Activated CD8-positive, alpha-beta memory T cell treated with anti-CD3 and anti-CD28 coated beads, Interleukin-2, amount 10 ng/mL, durations not matched to agents 7 days and 5 days (primary cell): ENCODE data around the gene ASTN2. TPM values are rescaled to one million over a fixed set of nuclear protein-coding genes. Genes with fewer than 3 reads are reported as not detected.
"Not testable (repeated sequence)": the region's sequence is repeated elsewhere in the genome, so short reads cannot be mapped to it uniquely, and the experiment has no call there.

Experiments
- ATAC-seq: fragments of 150-1000 bp; cut with Tn5 transposase; one replicate; pipeline ENCODE4 v1.10.0; 2021; ENCODE audit warnings: moderate library complexity
- CTCF ChIA-PET: fragments of 350-600 bp; sonication (Branson Sonifier 250); formaldehyde crosslinking; loops from one replicate; lab custom pipeline; 2021; ENCODE audit warnings: antibody characterized with exemption; lab: Charles Lee
- DNase-seq: peaks from one replicate; pipeline ENCODE4 v3.0.0-alpha.2; 2020
- H3K27ac Mint-ChIP-seq: one replicate; pipeline ENCODE4 v1.8.0; 2021; ENCODE audit warnings: mild to moderate bottlenecking, mixed read lengths
- H3K27me3 Mint-ChIP-seq: one replicate; pipeline ENCODE4 v1.8.0; 2021; ENCODE audit warnings: mixed read lengths
- H3K36me3 Mint-ChIP-seq: one replicate; pipeline ENCODE4 v1.8.0; 2021; ENCODE audit warnings: mild to moderate bottlenecking, mixed read lengths
- H3K4me1 Mint-ChIP-seq: one replicate; pipeline ENCODE4 v1.8.0; 2021; ENCODE audit warnings: mixed read lengths
- H3K4me3 Mint-ChIP-seq: one replicate; pipeline ENCODE4 v1.8.0; 2021; ENCODE audit warnings: mild to moderate bottlenecking, moderate library complexity, mixed read lengths
- H3K9me3 Mint-ChIP-seq: one replicate; pipeline ENCODE4 v1.8.0; 2022; ENCODE audit warnings: low read depth, mixed read lengths
- total RNA-seq, 2 experiments: library from RNA; stranded (reverse); gene quantifications; one replicate each; pipeline ENCODE4 v1.2.3, GENCODE V29; 2021

Gene ASTN2
- total RNA-seq, 2 experiments from 2014 or later: 4.0 to 5.4 TPM

DNA sequence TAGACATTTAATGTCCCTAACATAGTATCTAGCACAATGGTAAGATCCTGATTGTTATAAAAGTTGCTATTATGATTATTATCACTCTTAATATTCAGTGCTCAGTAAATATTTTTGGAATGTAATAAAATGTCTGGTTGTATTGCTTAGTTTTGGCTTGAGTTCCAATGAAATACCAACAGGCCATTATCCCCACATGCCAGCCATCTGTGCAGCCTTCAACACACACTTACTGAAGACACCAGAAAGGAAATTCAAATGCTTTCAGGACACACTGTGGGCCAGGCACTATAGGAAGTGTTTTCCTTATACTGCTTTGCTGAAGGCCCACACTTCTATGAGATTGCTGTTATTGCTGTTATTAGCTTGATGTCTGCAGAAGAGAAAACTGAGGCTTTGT lies 570.2 kb downstream of the ASTN2 start:
- Mint-ChIP-seq H3K4me1 (no peaks in the 10 kb centered on the region), H3K27ac (no peak overlapping the region), H3K36me3 (no peaks in the 10 kb centered on the region), H3K4me3 (no peak overlapping the region), H3K27me3 (no peaks in the 10 kb centered on the region), H3K9me3 (no peaks in the 10 kb centered on the region)
- no peak for ATAC-seq
- DNase-seq: no peak
- CTCF ChIA-PET: no interaction called here

DNA sequence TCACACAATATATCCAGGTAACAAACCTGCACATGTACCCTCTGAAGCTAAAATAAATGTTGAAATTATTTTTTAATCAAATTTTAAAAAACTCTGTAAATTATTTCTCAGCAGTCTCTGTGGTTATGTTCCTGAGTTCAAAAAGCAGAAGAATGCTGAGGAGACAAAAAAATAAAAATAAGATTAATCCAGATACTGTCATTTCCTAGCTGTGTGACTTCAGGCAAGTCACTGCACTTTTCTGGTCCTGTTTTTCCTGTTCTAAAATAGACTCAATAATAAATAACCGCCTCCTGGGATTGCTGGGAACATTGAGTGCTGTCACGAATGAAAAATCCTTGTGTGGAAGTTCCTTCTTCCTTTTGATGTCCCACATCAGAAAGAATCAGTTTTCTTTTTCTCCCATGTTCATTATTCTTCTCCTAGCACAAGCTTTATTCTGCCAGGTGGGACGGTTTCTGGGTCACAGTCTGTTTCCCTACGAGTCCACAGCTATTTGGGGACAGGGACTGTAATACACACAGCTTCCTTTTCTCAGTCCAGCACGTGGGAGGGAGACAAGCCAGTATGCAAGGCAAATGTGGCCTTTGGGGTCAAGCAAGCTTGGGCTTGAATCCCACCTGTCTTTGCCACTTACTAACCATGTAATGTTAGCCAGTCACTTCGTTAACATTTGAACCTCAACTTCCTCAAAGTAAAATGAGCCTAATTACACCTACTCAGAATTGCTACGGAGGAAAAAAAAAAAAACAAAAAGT lies 570.8 kb downstream of the ASTN2 start:
- CTCF ChIA-PET: interaction anchor here (0.7 kb wide), 1 partner anchor 1038 kb away, joined by 3 read pairs; no protein-coding TSS in a partner anchor
- Mint-ChIP-seq H3K4me1 (no peaks in the 10 kb centered on the region), H3K9me3 (no peaks in the 10 kb centered on the region), H3K27ac (no peak overlapping the region), H3K27me3 (no peaks in the 10 kb centered on the region), H3K36me3 (no peaks in the 10 kb centered on the region), H3K4me3 (no peak overlapping the region)
- DNase-seq: no peak
- no peak for ATAC-seq

DNA sequence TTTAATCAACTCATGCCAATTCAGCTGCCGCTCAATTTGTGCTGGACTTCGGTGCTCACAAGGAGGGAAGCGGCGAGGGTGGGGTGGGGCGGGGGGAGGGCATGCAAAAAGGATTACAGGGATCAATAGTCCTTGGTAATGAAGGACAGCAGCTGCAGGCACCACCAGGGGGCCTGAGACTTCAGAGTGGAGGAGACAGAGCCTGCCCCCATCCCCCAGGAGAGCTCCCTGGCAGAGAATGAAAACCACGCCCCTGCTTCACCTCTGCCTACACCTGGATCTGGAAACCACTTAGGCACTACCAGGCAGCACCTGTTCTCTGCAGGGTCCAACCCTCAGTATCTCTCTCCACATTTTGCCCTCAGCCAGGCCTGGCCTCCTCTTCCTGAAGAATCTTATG lies 572.2 kb downstream of the ASTN2 start:
- Mint-ChIP-seq H3K27me3 (no peaks in the 10 kb centered on the region), H3K36me3 (no peaks in the 10 kb centered on the region), H3K9me3 (no peaks in the 10 kb centered on the region), H3K27ac (no peak overlapping the region), H3K4me3 (no peak overlapping the region), H3K4me1 (no peaks in the 10 kb centered on the region)
- CTCF ChIA-PET: no interaction called here
- ATAC-seq (no peak), DNase-seq (no peak)

DNA sequence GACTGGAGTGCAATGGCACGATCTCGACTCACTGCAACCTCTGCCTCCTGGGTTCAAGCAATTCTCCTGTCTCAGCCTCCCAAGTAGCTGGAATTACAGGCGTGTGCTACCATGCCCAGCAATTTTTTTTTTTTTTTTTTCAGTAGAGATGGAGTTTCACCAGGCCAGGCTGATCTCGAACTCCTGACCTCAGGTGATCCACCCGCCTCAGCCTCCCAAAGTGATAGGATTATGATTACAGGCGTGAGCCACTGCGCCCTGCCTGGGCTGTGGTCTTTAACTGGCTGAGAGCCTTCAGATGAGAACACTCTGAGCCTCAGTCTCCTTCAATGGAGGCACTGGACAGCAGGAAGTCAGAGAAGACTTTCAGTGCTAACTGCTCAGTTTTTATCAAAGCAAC lies 576.4 kb downstream of the ASTN2 start:
- ATAC-seq, DNase-seq, H3K4me1 Mint-ChIP-seq, H3K27ac Mint-ChIP-seq, H3K27me3 Mint-ChIP-seq, H3K4me3 Mint-ChIP-seq, H3K9me3 Mint-ChIP-seq, H3K36me3 Mint-ChIP-seq, CTCF ChIA-PET: not testable (repeated sequence)

DNA sequence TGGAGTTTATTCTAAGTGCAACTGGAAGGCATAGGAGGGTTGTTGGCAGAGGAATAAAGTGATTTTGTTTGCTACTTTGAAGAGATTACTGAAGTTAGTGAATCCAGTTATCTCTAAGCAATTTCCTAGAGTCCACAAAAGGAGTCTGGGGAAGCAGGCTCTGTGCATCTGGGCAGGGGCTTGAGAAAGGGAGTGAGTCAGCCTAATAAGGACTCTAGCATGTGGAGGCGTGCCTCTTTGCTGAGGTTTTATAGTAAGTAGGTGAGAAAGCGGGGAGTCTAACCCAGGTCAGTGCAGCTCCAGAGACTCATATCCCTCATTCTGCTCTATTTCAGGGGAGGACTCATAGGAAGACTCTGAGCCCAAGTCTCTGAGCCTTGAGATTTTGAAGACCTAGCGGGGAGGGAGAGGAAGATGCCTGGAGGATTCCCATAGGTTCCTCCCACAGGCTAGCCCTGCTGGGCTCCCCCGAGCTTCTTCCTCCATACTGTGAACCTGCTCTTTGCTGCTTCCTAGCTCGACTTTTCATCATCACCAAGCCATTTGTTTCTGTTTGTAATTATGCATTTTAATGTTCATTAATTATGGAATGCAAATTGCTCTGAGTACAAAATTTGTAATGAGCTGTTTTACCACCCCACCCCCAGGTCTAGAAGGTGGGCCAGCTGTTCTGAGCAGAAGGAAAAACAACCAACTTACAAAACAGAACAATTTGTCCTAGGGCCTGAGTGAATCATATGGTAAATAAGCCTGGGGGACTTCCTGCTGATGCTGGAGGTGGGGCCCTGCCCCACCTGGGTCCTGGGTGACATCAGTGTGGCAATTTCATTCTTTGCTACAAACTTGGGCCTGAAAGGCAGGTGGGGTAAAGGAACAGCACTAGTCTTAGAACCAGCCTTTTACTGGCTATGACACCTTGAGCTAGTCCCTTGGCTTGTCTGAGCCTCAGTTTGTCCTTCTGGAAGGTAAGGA lies 577.6 kb downstream of the ASTN2 start:
- CTCF ChIA-PET: no interaction called here
- H3K4me3 Mint-ChIP-seq: no peak overlapping the region
- ATAC-seq (no peak), DNase-seq (no peak)
- no peak overlapping the region for H3K27ac Mint-ChIP-seq
- H3K27me3 Mint-ChIP-seq: no peaks in the 10 kb centered on the region
- H3K9me3 Mint-ChIP-seq: no peaks in the 10 kb centered on the region
- H3K36me3 Mint-ChIP-seq: no peaks in the 10 kb centered on the region
- no peaks in the 10 kb centered on the region for H3K4me1 Mint-ChIP-seq

DNA sequence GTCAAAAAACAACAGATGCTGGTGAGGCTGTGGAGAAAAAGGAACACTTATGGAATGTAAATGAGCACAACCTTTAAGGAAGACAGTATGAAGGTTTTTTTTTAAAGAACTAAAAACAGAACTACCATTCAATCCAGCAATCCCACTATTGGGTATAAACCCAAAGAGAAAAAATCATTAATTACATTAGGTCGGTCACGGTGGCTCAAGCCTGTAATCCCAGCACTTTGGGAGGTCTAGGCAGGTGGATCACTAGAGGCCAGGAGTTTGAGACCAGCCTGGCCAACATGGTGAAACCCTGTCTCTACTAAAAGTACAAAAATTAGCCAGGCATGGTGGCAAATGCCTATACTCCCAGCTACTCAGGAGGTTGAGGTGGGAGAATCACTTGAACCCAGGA lies 584.5 kb downstream of the ASTN2 start:
- H3K4me3 Mint-ChIP-seq, CTCF ChIA-PET, H3K27me3 Mint-ChIP-seq, DNase-seq, H3K27ac Mint-ChIP-seq, H3K36me3 Mint-ChIP-seq, H3K9me3 Mint-ChIP-seq, H3K4me1 Mint-ChIP-seq, ATAC-seq: not testable (repeated sequence)

DNA sequence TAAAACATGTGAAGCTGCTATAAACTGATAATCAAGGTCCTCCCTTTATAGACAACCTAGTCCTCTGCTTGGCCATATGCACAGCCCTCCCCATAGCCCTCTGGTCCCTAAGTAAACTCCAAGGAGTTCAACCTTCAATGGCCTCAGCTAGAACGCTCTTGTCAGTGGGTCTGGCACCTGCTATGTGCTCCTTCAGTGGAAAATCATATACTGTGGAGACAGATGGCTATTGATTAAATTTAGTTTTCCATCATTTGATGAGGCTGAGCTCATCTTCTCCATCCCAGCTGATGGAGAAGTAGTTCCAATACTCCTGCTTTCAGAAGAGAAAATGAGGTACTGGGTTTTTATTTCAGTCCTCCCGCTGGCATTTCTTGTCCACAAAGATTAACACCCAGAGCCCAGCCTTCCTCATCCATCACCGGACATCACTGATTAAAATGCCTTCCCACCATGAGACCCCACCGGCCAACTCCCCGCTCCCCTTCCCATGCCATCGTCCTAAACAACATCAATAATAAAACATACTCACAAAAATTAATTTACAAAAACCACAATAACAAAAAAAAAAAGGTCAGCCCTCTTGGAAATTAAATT lies 593.1 kb downstream of the ASTN2 start:
- ATAC-seq (no peak), DNase-seq (no peak)
- Mint-ChIP-seq H3K36me3 (no peaks in the 10 kb centered on the region), H3K4me1 (no peaks in the 10 kb centered on the region), H3K9me3 (no peaks in the 10 kb centered on the region), H3K4me3 (no peak overlapping the region), H3K27me3 (no peaks in the 10 kb centered on the region), H3K27ac (no peak overlapping the region)
- CTCF ChIA-PET: no interaction called here

DNA sequence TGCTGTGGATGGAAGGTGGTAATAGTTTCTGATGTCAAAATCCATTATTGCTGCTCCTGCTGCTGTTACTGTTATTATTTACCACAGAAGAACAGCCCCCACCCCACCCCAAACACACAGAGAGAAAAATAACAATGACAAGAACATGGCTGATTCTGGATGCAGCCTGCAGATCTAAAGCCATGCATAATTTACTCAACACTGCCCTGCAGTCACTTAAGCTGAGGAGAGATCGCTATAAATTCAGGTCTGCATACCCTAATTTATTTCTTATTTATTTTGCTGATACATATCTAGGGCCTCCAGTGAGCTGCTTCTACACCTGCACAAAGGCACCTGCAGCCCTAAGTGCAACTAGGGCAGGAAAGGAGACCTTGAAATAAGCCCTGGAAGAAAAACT lies 595.7 kb downstream of the ASTN2 start:
- no peak for DNase-seq
- CTCF ChIA-PET: no interaction called here
- H3K27me3 Mint-ChIP-seq: no peaks in the 10 kb centered on the region
- no peaks in the 10 kb centered on the region for H3K4me1 Mint-ChIP-seq
- H3K36me3 Mint-ChIP-seq: no peaks in the 10 kb centered on the region
- ATAC-seq: no peak
- H3K4me3 Mint-ChIP-seq: no peak overlapping the region
- no peak overlapping the region for H3K27ac Mint-ChIP-seq
- no peaks in the 10 kb centered on the region for H3K9me3 Mint-ChIP-seq

DNA sequence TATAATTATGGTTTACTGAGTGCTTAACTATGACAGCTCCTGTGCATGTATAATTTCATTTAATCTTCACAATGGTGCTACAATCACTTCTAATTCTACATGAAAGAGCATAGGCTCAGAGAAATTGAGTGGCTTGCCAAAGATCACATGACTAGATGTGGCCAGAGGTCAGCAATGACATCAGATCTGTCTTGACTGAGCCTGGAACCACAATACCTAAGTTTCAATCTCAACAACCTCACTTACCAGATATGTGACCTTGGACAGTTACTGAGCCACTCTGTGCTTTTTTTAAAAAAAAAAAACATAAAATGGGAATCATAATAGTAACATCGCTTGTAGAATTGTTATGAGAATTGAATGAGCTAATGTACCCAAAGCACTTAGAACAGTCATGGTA lies 597.1 kb downstream of the ASTN2 start:
- H3K4me1 Mint-ChIP-seq: no peaks in the 10 kb centered on the region
- H3K4me3 Mint-ChIP-seq: no peak overlapping the region
- no peaks in the 10 kb centered on the region for H3K27me3 Mint-ChIP-seq
- H3K27ac Mint-ChIP-seq: no peak overlapping the region
- DNase-seq (no peak), ATAC-seq (no peak)
- H3K9me3 Mint-ChIP-seq: no peaks in the 10 kb centered on the region
- CTCF ChIA-PET: interaction anchor here (0.6 kb wide), 1 partner anchor 81 kb away, joined by 3 read pairs; no protein-coding TSS in a partner anchor
- H3K36me3 Mint-ChIP-seq: no peaks in the 10 kb centered on the region

DNA sequence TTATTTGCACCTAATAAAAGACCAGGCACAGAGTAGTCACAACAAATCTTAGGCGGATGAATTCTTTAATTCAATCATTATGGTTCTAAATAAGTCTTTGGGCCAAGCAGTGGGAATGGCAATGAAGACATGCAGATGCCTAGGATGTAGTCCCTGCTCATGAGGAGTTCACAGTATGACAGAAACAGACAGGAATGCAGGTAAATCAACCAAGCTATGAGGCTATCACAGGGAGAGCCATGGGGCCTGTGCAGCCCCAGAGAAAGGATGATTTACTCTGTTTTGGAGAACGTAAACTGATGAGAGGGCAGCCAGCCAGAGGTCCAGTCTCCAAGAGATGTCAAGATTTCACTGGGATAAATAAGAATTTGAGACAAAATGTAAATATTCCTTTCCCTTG lies 598.4 kb downstream of the ASTN2 start:
- no peak for ATAC-seq
- no peaks in the 10 kb centered on the region for H3K9me3 Mint-ChIP-seq
- H3K27ac Mint-ChIP-seq: no peak overlapping the region
- DNase-seq: no peak
- no peaks in the 10 kb centered on the region for H3K4me1 Mint-ChIP-seq
- H3K36me3 Mint-ChIP-seq: no peaks in the 10 kb centered on the region
- H3K27me3 Mint-ChIP-seq: no peaks in the 10 kb centered on the region
- CTCF ChIA-PET: no interaction called here
- no peak overlapping the region for H3K4me3 Mint-ChIP-seq

DNA sequence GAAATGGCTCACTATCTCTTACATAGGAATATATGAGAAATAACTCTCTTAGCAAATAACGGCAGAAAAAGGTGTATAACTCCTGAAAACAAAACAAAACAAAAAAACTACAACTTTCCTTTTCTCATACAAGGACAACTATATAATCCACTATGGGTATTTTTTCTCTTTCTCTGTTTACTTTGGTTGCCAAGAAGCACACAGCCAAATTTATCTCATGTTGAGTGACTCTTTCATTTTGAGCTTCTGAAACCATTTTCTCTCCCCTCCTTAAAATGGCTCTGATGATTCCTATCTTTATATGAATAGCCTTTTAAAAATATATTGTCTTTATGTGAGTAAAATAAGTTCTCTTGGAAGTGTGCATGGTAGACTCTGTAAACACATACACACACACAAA lies 599.0 kb downstream of the ASTN2 start:
- ATAC-seq (no peak), DNase-seq (no peak)
- H3K36me3 Mint-ChIP-seq: no peaks in the 10 kb centered on the region
- no peaks in the 10 kb centered on the region for H3K4me1 Mint-ChIP-seq
- no peaks in the 10 kb centered on the region for H3K27me3 Mint-ChIP-seq
- no peak overlapping the region for H3K27ac Mint-ChIP-seq
- CTCF ChIA-PET: no interaction called here
- H3K4me3 Mint-ChIP-seq: no peak overlapping the region
- no peaks in the 10 kb centered on the region for H3K9me3 Mint-ChIP-seq

DNA sequence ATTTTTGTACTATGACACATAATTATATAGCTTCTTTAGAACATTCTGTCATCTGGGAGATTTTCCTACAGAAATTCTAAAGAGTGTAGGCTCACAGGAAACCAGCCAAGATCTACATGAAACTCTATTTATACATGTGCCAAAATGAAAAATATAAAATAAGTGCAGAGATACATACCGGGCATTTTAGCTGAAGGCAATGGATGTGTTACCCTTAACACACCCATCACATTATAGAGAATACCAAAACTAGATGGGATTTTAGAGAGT lies 601.9 kb downstream of the ASTN2 start:
- Mint-ChIP-seq H3K36me3 (no peaks in the 10 kb centered on the region), H3K4me3 (no peak overlapping the region), H3K9me3 (no peaks in the 10 kb centered on the region), H3K27ac (no peak overlapping the region), H3K4me1 (no peaks in the 10 kb centered on the region), H3K27me3 (no peaks in the 10 kb centered on the region)
- ATAC-seq (no peak), DNase-seq (no peak)
- CTCF ChIA-PET: no interaction called here

DNA sequence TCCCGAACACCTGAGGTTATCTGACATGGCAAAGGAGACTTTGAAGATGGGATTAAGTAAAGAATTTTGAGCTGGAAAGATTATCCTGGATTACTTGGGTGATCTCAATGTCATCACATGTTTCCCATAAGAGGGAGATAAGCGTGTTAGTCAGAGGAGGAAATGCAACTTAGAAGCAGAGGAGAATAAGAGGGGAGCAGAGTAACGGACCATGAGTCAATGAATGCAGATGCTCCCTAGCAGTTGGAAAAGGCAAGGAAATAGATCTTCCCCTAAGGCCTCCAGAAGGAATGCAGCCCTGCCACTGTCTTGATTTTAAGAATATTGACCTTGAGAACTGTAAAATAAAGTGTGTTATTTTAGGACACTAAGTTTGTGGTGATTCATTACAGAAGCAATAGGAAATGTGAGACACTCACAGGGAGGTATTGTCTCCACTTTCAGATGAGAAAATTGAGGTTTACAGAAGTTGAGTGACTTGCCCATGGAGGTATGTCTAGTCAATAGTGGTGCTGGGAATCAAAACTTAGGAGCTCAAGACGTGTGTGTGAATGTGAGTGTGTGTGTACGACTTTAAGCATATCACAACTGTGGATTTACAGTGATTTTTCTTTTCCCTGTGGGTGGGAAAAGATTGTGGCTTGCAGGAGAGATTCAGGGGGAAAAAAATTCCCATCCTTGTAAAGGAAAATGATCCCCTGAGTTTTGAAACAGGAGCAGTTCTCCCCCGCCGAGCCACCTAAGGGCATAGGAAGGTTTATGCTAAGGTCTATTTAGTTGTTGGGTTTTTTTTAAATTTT lies 602.4 kb downstream of the ASTN2 start:
- no peaks in the 10 kb centered on the region for H3K27me3 Mint-ChIP-seq
- no peaks in the 10 kb centered on the region for H3K4me1 Mint-ChIP-seq
- no peak for DNase-seq
- no peaks in the 10 kb centered on the region for H3K36me3 Mint-ChIP-seq
- CTCF ChIA-PET: no interaction called here
- H3K4me3 Mint-ChIP-seq: no peak overlapping the region
- no peak for ATAC-seq
- no peak overlapping the region for H3K27ac Mint-ChIP-seq
- no peaks in the 10 kb centered on the region for H3K9me3 Mint-ChIP-seq
